Lower lobe of right lung (tissue), 2 donors: ENCODE measurements around the gene DMRTA2. TPM values are rescaled to one million over a fixed set of nuclear protein-coding genes. Genes with fewer than 3 reads are reported as not detected.

Experiments used
- ATAC-seq, 2 donors: fragments of 200-7000 bp; cut with Tn5 transposase; one replicate each; pipeline ENCODE4 v1.9.1; 2020 to 2022; ENCODE audit warnings: mild to moderate bottlenecking in 2 of 2, moderate library complexity in 2 of 2
- DNase-seq: peaks from one replicate; pipeline ENCODE4 v3.0.0-alpha.2; 2020
- H3K27ac ChIP-seq: fragments of 200-600 bp; one replicate; pipeline ENCODE4 v1.8.0; 2022
- H3K27me3 ChIP-seq: fragments of 200-600 bp; one replicate; pipeline ENCODE4 v1.8.0; 2022; ENCODE audit warnings: low read depth
- H3K36me3 ChIP-seq: fragments of 200-600 bp; one replicate; pipeline ENCODE4 v1.8.0; 2022; ENCODE audit warnings: mild to moderate bottlenecking
- H3K4me1 ChIP-seq: fragments of 200-600 bp; one replicate; pipeline ENCODE4 v1.8.0; 2022
- H3K4me3 ChIP-seq: fragments of 200-600 bp; one replicate; pipeline ENCODE4 v1.8.0; 2022; ENCODE audit warnings: mild to moderate bottlenecking
- H3K9me3 ChIP-seq: fragments of 200-600 bp; one replicate; pipeline ENCODE4 v1.8.0; 2022
- CTCF ChIP-seq: fragments of 200-600 bp; IDR thresholded peaks from one replicate; pipeline ENCODE4 v1.8.0; 2022; ENCODE audit warnings: antibody characterized with exemption, mild to moderate bottlenecking
- intact Hi-C: fragments of 100-400 bp; cut with DNase I; formaldehyde crosslinking; loops from one replicate; pipeline ENCODE4 v1.11.0; 2022
- total RNA-seq: library from RNA; stranded (reverse); fragmentation: NEBNext Ultra II Directional; extraction: Animal tissue kit (Norgen Biotek cat#: 25700); gene quantifications from one replicate; pipeline ENCODE4 v1.2.1, GENCODE V29; 2021
- donor health status: DM: no; HTN: yes; CAD: no; lungs with severe emphysema.

DMRTA2 gene
- total RNA-seq, 1 donor from 2014 or later: not detected

GRCh38 chr1:50426702-50427085, 3.5 kb upstream of the DMRTA2 start:
- Histone ChIP-seq H3K36me3 (no peaks in the 10 kb centered on the region), H3K4me3 (no peak overlapping the region), H3K4me1 (peaks cover 50% of the 10 kb centered on the region), H3K27ac (no peak overlapping the region), H3K27me3 (peaks cover 97% of the 10 kb centered on the region), H3K9me3 (no peaks in the 10 kb centered on the region)
- intact Hi-C loops: no loop called here
- no peak for DNase-seq
- no peak for ATAC-seq
- TF ChIP-seq CTCF: no peak

GRCh38 chr1:50426108-50426700, 3.0 kb upstream of the DMRTA2 start:
- ATAC-seq (no peak), DNase-seq (no peak)
- no peak for TF ChIP-seq CTCF
- Histone ChIP-seq H3K36me3 (no peaks in the 10 kb centered on the region), H3K27ac (no peak overlapping the region), H3K9me3 (no peaks in the 10 kb centered on the region), H3K4me3 (no peak overlapping the region), H3K4me1 (peaks cover 50% of the 10 kb centered on the region), H3K27me3 (peaks cover 97% of the 10 kb centered on the region)
- intact Hi-C loops: no loop called here

- peaks cover 50% of the 10 kb centered on the region for H3K4me1 ChIP-seq
- no peak for DNase-seq
- H3K27ac ChIP-seq: no peak overlapping the region
- TF ChIP-seq CTCF: no peak
- H3K27me3 ChIP-seq: peaks cover 98% of the 10 kb centered on the region
- H3K9me3 ChIP-seq: no peaks in the 10 kb centered on the region
- no peaks in the 10 kb centered on the region for H3K36me3 ChIP-seq
- no peak overlapping the region for H3K4me3 ChIP-seq
- no peak for ATAC-seq
- intact Hi-C loops: no loop called here
Measured at GRCh38 chr1:50425376-50426107, 2.3 kb upstream of the DMRTA2 start.

- DNase-seq: no peak
Measured at GRCh38 chr1:50424884-50425375, 1.7 kb upstream of the DMRTA2 start.

More at GRCh38 chr1:50424884-50425375, 1.7 kb upstream of the DMRTA2 start:
- no peaks in the 10 kb centered on the region for H3K36me3 ChIP-seq
- no peak overlapping the region for H3K27ac ChIP-seq
- H3K4me1 ChIP-seq: peaks cover 50% of the 10 kb centered on the region
- intact Hi-C loops: no loop called here
- H3K27me3 ChIP-seq: peaks cover 98% of the 10 kb centered on the region
- no peak for TF ChIP-seq CTCF
- no peaks in the 10 kb centered on the region for H3K9me3 ChIP-seq
- peak overlapping the region; percentile 49 for H3K4me3 ChIP-seq
- ATAC-seq: no peak
